Muscle layer of colon (tissue), 2 donors: ENCODE measurements around the gene ZNF438.

ENCODE experiments used
- H3K27ac ChIP-seq: one replicate; pipeline ENCODE4 v1.7.0; 2013; ENCODE audit warnings: low read depth, mild to moderate bottlenecking, low read length, moderate library complexity
- H3K27me3 ChIP-seq, 2 donors: one replicate each; pipeline ENCODE4 v1.7.0; 2013; ENCODE audit warnings: low read length in 2 of 2, mild to moderate bottlenecking in 2 of 2; ENCODE audit not compliant: insufficient read depth in 2 of 2, control insufficient read depth in 1 of 2
- H3K36me3 ChIP-seq: one replicate; pipeline ENCODE4 v1.7.0; 2013; ENCODE audit warnings: mild to moderate bottlenecking, low read length; ENCODE audit not compliant: insufficient read depth
- H3K4me1 ChIP-seq: one replicate; pipeline ENCODE4 v1.7.0; 2013; ENCODE audit warnings: mild to moderate bottlenecking, low read length; ENCODE audit not compliant: insufficient read depth
- H3K4me3 ChIP-seq, 2 donors: one replicate each; pipeline ENCODE4 v1.7.0; 2013; ENCODE audit warnings: low read length in 2 of 2, low read depth in 1 of 2, mild to moderate bottlenecking in 1 of 2, moderate library complexity in 1 of 2
- H3K9ac ChIP-seq: one replicate; pipeline ENCODE4 v1.7.0; 2013; ENCODE audit warnings: low read length
- H3K9me3 ChIP-seq: one replicate; pipeline ENCODE4 v1.7.0; 2013; ENCODE audit warnings: mild to moderate bottlenecking, low read length
- donor health status: abdominal sarcoma.
- donor health status: Adenocarcinoma of cecum.

The ZNF438 gene

DNA sequence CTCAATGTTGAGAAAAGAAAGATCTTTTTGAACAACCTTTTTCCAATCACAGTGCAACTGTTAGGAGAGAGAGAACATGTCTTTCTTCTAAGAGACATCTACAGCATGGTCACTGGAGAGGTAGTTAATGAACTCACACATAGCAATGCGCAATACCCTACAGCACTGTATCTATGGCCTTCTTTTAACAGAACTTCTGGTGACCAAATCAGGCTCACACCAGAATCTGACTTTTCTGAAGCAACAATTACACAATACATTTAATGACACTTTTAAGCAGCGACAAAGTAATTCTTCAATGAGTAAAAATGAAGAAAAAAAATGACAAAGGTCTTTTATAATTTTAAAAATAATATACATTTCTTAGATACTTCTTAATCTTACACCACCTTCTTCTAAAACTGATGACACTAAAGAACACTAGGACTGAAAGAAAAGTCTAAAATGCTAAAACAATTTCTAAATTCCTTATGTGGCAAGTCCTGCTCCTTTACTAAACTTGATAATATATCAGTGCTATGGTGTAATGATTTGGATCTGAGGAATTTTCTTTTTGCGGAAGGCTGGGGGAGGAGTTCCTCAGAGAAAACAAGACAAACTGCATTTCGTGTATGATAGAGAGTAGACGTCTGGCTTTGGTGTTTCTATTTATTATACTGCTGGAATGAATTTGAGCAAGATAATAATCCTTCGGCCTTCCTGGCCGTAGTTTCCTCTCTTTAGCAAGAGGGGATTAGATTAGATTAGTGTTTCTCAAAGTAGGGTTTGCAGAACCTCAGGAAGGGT, 166.3 kb downstream of the ZNF438 start:
- Histone ChIP-seq H3K27me3 (no peaks in the 10 kb centered on the region), H3K9ac (no peak overlapping the region), H3K9me3 (no peaks in the 10 kb centered on the region), H3K36me3 (no peaks in the 10 kb centered on the region), H3K27ac (no peak overlapping the region), H3K4me1 (no peaks in the 10 kb centered on the region), H3K4me3 (no peak overlapping the region)

DNA sequence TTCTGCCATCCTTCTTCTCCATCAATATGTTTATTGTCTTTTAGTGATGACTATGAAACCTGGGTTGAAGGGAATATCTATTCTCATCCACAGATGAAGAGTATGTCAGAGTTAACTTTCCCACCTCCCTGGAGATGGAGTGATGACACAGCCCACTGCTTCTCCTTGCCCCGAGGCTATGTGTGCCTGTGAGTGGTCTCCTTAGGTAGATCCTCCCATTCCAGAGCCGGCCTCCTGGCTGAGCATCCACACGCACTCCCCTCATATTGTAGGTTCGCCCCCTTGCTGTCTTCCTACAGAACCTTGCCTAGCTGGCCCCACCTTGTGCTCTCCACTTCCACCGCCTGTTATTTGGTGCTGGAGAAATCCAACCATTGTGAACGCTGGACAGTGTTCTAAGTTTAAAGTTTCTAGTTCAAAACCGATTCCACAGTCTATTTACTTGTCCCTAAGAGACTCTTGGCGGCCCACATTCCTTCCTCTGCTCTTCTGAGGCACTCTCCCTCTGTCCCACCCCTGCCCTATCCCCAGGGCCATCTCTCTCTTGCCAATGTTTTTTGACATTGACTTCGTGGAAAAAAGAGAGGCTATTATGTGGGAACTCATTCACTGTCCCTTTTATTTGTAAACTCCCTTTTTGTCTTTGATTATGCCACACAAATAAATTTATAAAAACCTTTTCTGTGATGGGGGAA, 168.0 kb downstream of the ZNF438 start:
- Histone ChIP-seq H3K27me3 (no peaks in the 10 kb centered on the region), H3K4me3 (no peak overlapping the region), H3K27ac (no peak overlapping the region), H3K9ac (no peak overlapping the region), H3K36me3 (no peaks in the 10 kb centered on the region), H3K9me3 (no peaks in the 10 kb centered on the region), H3K4me1 (peaks cover under 1% of the 10 kb centered on the region)

DNA sequence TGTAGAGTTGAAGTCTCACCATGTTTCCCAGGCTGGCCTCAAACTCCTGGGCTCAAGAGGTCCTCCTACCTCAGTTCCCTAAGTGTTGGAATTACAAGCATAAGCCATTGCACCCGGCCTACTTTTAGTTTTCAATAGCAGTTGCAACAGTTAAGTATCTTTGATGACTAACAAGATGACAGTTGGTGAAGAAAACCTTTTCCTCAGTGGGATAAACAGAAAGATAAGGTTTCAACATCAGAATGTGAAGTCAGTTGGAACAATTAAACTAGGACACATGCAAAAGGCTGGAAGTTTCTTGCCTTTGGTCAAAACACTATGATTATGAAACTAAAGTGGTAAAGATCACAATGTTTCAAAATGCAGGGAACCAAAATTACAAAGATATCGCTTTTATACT, 169.2 kb downstream of the ZNF438 start:
- Histone ChIP-seq H3K36me3 (no peaks in the 10 kb centered on the region), H3K9me3 (no peaks in the 10 kb centered on the region), H3K27ac (no peak overlapping the region), H3K4me3 (no peak overlapping the region), H3K9ac (no peak overlapping the region), H3K4me1 (peaks cover 12% of the 10 kb centered on the region), H3K27me3 (no peaks in the 10 kb centered on the region)

GRCh38 chr10:30861976-30862375, 169.7 kb downstream of the ZNF438 start:
- Histone ChIP-seq H3K4me1 (peaks cover 13% of the 10 kb centered on the region), H3K9ac (no peak overlapping the region), H3K4me3 (no peak overlapping the region), H3K9me3 (no peaks in the 10 kb centered on the region), H3K27me3 (no peaks in the 10 kb centered on the region), H3K36me3 (no peaks in the 10 kb centered on the region), H3K27ac (no peak overlapping the region)

GRCh38 chr10:30861221-30861620, 170.4 kb downstream of the ZNF438 start:
- no peak overlapping the region for H3K4me3 ChIP-seq
- H3K9ac ChIP-seq: no peak overlapping the region
- H3K4me1 ChIP-seq: peaks cover 13% of the 10 kb centered on the region
- H3K9me3 ChIP-seq: no peaks in the 10 kb centered on the region
- H3K27ac ChIP-seq: no peak overlapping the region
- no peaks in the 10 kb centered on the region for H3K27me3 ChIP-seq
- no peaks in the 10 kb centered on the region for H3K36me3 ChIP-seq

GRCh38 chr10:30858499-30858898, 173.2 kb downstream of the ZNF438 start:
- Histone ChIP-seq H3K27ac (no peak overlapping the region), H3K4me3 (no peak overlapping the region), H3K9me3 (no peaks in the 10 kb centered on the region), H3K9ac (no peak overlapping the region), H3K36me3 (no peaks in the 10 kb centered on the region), H3K4me1 (peaks cover 13% of the 10 kb centered on the region), H3K27me3 (no peaks in the 10 kb centered on the region)

DNA sequence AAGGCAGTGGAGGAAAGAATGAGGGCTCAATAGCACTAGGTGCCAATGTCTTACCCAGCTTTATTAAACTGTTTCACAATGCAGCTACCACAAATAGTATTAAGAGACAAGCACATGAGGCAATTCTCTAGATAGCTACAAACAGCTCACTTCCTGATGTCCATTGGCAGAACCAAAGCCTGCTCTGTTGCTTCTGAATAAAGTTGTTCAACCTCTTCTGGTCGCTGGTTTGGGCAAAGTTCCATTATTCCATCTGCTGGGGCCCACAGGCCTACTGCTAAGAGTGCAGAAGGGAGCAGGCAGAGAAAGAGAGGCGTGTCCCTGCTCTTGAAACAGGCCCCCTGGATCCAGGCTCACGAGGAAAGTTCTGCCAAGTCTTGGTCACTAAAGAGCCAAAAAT, 173.9 kb downstream of the ZNF438 start:
- Histone ChIP-seq H3K9ac (no peak overlapping the region), H3K36me3 (no peaks in the 10 kb centered on the region), H3K27ac (no peak overlapping the region), H3K9me3 (no peaks in the 10 kb centered on the region), H3K4me3 (no peak overlapping the region), H3K27me3 (no peaks in the 10 kb centered on the region), H3K4me1 (peaks cover 13% of the 10 kb centered on the region)

GRCh38 chr10:30855131-30855530, 176.5 kb downstream of the ZNF438 start:
- Histone ChIP-seq H3K27me3 (no peaks in the 10 kb centered on the region), H3K4me3 (no peak overlapping the region), H3K36me3 (no peaks in the 10 kb centered on the region), H3K9ac (no peak overlapping the region), H3K9me3 (no peaks in the 10 kb centered on the region), H3K27ac (no peak overlapping the region), H3K4me1 (peaks cover 13% of the 10 kb centered on the region)

DNA sequence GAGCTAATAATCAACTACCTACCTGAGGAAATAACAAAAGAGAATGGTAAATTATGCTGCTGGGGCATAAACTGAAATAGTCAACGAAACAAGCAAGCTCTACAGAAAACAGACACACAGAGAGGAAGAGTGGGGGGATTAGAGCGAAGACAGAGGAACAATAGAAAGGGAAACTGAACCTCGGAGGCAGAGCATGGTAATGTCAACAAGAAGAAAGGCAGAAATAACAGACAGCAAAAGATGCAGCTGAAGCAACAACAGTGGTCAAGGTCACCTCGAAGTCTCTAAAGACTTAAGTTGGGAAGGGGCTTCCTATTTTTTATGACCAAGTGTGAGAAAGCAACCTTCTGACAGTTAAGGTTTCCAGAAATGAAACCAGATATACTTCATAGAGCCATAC, 177.0 kb downstream of the ZNF438 start:
- Histone ChIP-seq H3K9ac (no peak overlapping the region), H3K27ac (no peak overlapping the region), H3K4me3 (no peak overlapping the region), H3K4me1 (peaks cover 13% of the 10 kb centered on the region), H3K27me3 (no peaks in the 10 kb centered on the region), H3K9me3 (no peaks in the 10 kb centered on the region), H3K36me3 (no peaks in the 10 kb centered on the region)

- Histone ChIP-seq H3K27ac (no peak overlapping the region), H3K36me3 (peaks cover 5% of the 10 kb centered on the region), H3K4me1 (peaks cover 7% of the 10 kb centered on the region), H3K27me3 (no peaks in the 10 kb centered on the region), H3K4me3 (no peak overlapping the region), H3K9ac (no peak overlapping the region), H3K9me3 (no peaks in the 10 kb centered on the region)
These were observed 178.6 kb downstream of the ZNF438 start for GRCh38 chr10:30853066-30853465.

DNA sequence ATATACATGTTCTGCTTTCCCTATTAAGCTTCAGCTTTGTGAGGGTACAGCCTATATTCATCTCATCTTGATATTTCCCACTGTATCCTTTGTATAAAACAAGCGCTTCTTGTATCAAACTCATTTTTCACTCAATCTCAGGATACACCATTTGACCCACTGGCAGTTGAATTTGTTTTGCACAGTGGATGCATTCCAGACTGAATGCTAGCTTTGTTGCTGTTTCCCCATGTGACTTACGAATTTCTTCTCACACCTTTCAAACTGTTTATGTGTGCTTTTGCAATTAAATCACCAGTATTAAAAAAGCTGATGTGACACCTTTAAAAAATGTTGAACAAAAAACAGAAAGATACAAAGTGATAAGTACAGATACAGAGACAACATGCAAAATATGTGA, 180.9 kb downstream of the ZNF438 start:
- H3K27ac ChIP-seq: no peak overlapping the region
- H3K4me1 ChIP-seq: no peaks in the 10 kb centered on the region
- H3K9ac ChIP-seq: no peak overlapping the region
- no peaks in the 10 kb centered on the region for H3K27me3 ChIP-seq
- H3K9me3 ChIP-seq: no peaks in the 10 kb centered on the region
- H3K36me3 ChIP-seq: peaks cover 5% of the 10 kb centered on the region
- no peak overlapping the region for H3K4me3 ChIP-seq
